HTERT RPE-1 (cell line): Measurements from ENCODE around the gene ICAM2.

Source experiments
- in situ Hi-C: fragments of 300-500 bp; cut with MboI; formaldehyde crosslinking; loops from 4 replicates; pipeline ENCODE4 v1.14.3; 2020; ENCODE audit warnings: low sequenced_read_pairs

ICAM2 gene

GRCh38 chr17:64020056-64020766 is at the start of gene ICAM2:
TSS of gene ICAM2 (minus strand) at chr17:64020633. CDS start at chr17:64006691, 13,942 bp downstream.
- in situ Hi-C loops: no loop called here

DNA sequence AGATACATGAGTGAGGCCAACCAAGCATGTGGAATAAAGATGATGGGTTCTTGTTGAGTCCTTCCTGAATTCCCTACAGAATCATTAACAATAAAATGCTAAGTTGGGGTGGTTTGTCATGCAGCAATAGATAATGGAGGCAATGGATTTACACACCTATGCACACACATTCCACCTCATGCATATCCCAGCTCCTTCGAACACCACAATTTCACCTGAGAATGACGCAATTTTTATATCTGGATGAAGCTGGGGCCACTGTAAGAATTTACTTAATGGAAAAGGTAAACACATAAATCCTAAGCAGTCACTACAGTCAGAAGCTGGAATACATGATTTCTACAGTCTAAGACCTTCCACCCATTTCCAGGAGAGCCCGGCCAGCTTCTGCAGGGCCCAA is 49.8 kb upstream of the ICAM2 start:
- in situ Hi-C loops: no loop called here

DNA sequence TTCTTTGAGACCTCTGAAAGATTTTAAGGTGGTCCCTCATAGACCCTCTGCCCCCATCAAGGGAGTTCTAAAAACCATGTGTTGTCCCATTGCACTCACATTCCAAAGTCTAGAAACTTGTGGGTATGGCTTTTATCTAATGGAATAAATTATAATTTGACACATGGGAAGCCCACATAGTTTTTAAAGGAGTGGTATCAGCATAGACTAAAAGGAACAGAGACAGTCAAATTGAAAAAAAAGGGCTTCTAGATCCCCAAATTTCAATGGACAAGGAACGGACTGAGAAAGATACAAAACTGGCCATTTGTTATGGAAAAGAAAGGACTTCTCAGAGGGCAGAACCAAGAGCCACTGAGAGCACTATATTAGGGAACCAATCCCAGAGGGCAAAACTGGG is 48.7 kb upstream of the ICAM2 start:
- in situ Hi-C loops: no loop called here

DNA sequence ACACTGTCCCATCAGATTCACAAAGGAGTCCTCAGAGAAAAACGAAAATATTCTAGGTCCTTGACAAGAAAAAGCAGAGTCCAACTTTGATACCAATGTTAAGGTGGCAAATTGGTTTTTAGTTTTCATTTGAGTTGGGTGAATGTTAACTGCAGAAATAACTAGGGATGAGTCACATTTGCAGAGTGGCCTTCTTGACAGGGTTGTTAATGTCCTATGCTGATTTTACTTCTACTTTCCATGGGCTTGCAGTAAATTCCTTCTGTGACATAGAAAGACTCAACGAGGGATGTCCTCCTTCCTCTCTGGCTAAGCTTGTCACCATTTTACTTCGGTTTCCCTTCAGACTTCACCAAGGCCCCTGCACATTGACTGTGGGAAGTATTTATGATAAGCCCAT is 47.2 kb upstream of the ICAM2 start:
- in situ Hi-C loops: no loop called here

DNA sequence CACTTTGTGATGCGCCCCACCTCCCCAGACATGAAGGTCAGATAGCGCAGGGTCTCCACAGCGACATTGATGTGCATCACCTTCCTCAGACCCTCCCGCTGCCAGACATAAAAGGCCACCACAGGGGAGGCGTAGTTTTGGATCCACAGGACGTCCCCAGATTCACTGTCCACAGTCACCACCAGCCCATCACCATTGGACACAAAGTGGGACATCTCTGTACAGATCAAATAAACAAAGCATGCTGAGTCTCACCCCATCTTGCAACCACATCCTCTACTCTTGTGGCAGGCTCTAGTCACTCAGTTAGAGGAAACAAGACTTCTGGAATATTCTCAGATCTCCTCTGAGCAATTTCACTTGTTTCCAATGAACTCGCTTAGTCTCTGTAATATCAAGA is 46.3 kb upstream of the ICAM2 start:
- in situ Hi-C loops: no loop called here

DNA sequence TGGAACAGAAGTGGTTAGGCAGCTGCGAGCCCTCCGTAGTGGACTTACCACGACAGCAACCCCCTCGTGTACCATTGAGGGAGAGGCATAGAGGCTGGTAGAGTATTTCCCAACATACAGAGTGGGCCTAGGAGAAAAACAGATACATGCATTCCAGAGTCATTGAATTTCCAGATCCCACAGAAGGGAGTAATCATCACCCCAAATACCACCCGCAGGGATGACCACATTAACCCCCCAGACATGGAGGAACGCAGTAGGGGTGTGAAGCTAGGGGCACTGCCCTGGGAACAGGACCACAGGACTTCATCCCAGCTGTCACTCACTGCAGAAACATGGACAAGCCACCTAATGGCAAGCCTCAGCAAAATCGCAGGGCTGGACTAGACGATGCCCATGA is 44.7 kb upstream of the ICAM2 start:
- in situ Hi-C loops: no loop called here

DNA sequence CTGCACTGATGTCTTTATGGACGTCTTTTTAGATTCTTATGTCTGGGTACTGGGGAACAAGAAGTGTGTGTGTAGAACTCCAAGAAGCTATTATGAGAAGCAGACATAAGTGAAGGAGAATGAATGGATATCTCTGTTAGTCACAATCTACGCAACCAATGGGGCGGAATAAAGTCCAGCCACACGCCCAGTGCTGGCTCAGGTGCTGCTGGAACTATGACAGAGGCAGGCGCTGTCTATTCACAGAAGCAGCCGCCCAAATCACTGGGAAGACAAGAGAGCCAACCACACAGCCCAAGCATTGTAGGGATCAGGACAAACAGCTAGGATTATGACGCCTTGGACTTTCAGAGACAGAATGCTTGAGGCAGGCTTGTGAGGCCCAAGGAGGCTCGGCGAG is 43.9 kb upstream of the ICAM2 start:
- in situ Hi-C loops: no loop called here

- in situ Hi-C loops: no loop called here
Measured at GRCh38 chr17:64063766-64064224, 43.4 kb upstream of the ICAM2 start.

GRCh38 chr17:64063088-64063487 is 42.7 kb upstream of the ICAM2 start:
- in situ Hi-C loops: no loop called here

DNA sequence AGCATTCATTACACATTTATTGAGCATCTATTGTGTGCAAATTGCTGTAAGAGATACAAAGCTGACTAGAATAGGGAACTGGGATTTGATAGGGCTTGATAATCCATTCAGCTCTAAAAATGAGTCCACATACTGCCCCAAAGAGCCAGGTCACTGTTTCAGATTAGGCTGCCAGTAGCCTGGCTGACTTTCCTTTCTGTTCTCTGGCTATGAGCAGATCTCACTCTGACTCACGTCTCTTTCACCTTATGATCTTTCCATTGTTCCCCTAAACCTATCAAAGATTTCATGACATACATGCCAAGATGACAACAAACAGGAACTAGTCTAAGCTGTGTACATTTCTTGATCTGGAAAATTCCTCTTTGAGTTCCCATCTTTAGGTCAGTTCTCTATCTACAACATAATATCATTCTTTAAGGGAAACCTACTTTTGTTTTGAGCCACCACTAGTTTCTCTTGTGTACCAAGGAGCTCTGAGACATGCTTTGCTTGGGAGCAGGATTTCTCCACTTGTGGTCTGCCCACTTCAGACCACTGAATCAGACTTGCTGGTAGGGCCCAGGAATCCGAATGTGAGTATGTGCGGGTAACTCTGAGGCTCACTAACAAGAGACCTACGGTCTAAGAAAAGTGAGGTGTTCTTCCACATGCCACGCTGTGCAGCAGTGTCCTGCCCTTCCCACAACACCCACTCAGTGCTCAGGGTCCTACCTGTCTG is 40.9 kb upstream of the ICAM2 start:
- in situ Hi-C loops: no loop called here

GRCh38 chr17:64060331-64060730 is 39.9 kb upstream of the ICAM2 start:
- in situ Hi-C loops: no loop called here

GRCh38 chr17:64059756-64060155 is 39.3 kb upstream of the ICAM2 start:
- in situ Hi-C loops: no loop called here

DNA sequence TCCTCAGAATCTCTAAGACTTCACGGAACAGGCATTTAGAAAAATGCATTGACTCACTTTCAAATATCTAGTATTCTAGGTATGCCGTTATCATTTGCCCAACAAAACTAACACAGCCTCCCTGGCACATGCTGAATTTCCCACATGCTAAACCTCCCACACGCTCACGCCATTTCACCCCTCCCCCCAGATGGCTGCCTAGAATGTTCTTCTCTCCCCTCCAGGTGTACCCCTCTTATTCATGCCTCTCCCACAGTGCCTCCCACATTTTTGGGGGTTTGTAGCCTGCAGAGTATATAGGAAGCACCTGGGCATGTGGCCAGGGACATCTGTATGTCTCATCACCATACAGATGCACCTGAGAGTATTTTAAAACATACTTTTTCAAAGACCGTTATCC is 38.2 kb upstream of the ICAM2 start:
- in situ Hi-C loops: no loop called here

GRCh38 chr17:64057701-64058263 is 37.3 kb upstream of the ICAM2 start:
- in situ Hi-C loops: no loop called here

DNA sequence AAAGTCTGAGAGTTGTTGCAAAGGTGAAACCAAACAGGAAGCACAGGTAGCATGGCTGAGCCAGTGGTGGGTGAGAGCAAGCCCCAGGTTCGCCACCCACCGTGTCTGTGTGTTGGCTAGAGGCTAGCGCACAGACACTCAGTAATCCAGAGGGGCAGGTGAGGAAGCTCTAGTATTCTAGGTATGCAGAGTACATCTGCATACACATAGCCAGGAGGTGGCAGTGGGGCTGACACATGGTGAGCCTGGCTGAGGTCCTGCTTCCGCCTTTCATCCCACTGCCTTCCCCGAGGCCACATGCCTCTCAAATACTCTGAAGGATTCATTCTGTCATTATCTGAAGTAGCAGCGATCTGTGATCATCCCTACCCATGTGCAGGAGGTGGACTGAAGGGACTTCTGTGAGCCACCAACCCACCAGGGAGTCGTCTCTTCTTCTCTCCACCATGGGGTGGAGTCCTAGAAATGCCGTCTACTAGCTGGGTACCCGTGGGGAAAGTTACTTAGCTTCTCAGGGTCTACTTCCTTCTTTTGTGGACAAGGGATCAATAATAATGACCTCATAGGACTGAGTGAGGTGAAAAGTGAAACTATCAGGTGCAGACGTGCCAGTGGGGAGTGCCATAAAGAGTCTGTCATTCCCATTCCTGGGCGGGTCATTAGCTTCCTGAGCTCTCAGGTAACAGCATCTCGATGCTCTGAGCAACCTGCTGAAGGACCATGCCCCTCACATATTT is 36.0 kb upstream of the ICAM2 start:
- in situ Hi-C loops: no loop called here

DNA sequence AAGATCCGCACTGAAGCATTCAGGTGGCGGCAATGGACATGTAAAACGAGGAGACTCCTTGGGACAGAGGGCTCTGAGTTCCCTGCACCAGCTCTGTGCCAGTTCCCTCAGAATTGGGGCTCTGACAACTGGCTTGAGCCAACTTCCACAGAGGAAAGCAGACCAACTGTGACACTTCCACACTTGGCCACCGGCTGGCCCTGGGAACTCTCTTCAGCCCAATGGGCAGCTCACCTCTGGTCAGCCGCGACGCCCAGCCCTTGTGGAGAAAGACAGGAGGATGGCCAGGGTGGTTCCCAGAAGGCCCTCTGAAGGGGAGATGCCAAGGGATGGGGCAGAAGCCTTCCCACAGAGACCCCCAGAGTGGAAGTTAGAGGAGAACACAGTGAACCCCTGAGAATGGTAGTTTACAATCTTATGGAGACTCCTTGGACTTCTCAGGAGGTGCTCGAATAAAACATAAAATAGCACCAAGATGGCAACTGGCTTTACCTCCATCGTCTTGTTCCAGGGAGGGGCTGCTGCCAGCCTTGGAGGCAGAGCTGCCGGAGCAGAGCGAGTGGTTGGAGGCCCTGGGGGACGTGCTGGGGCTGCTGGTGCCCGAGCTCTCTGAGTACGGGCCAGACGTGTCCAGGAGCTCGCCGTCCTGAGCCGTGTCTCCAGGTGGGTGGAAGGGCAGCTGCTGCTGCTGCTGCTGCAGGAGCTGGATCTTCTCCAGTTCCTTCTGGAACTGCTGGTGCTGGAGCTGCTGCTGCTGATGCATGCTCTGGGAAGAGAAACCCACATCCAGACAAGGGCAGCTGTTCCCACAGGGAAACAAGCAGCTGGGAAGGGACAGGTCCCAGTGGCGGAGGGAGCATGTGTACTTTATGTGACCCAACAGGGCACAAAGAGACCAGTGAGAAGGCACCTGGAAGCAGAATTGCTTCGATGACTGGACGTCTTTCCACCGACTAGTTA is 35.0 kb upstream of the ICAM2 start:
- in situ Hi-C loops: no loop called here

DNA sequence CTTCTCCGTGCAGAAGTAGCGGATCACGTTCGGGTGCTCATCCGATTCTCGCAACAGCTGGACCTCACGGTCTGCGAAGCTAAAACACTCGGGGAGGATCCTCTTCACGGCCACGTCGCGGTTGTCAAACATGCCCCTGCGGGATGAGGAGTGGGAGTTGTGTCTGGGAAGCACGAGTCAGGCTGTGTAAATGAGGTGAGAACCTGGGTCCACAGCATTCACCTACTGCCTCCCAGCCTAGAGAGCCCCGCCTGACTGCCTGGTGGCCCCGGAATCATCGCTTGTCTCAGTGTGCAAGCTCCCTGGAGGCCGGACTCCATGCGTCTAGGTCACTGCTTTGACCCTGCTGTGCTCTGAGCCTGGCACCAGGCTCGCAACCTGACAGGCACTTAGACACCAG is 33.9 kb upstream of the ICAM2 start:
- in situ Hi-C loops: no loop called here

- in situ Hi-C loops: no loop called here
Measured at GRCh38 chr17:64053101-64053500, 32.7 kb upstream of the ICAM2 start.

DNA sequence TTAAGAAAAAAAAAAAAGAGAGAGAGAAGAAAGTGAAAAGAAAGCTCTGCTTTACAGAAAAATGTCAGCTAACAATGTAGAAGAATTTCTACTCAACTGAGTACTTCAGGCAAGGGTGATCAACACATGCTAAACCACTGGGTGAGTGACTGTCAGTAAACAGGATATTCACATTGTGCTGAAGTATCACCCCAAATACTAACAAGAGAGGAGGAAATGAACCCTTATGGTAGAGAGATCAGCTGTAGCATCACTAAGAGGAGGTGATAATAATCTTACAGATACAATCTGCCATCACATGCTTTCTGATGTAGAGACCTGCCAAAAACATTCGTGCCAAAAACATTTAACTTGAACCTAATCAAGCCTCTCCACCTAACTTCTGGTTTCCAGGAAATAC is 30.7 kb upstream of the ICAM2 start:
- in situ Hi-C loops: no loop called here

- in situ Hi-C loops: no loop called here
Measured at GRCh38 chr17:64048805-64049204, 28.4 kb upstream of the ICAM2 start.
